ENCODE data around the gene PTGS2.

PTGS2 gene

DNA sequence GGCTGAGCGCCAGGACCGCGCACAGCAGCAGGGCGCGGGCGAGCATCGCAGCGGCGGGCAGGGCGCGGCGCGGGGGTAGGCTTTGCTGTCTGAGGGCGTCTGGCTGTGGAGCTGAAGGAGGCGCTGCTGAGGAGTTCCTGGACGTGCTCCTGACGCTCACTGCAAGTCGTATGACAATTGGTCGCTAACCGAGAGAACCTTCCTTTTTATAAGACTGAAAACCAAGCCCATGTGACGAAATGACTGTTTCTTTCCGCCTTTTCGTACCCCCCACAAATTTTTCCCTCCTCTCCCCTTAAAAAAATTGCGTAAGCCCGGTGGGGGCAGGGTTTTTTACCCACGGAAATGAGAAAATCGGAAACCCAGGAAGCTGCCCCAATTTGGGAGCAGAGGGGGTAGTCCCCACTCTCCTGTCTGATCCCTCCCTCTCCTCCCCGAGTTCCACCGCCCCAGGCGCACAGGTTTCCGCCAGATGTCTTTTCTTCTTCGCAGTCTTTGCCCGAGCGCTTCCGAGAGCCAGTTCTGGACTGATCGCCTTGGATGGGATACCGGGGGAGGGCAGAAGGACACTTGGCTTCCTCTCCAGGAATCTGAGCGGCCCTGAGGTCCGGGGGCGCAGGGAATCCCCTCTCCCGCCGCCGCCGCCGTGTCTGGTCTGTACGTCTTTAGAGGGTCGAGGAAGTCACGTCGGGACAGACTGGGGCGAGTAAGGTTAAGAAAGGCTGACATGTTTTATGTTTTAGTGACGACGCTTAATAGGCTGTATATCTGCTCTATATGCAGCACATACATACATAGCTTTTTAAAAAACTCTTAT is at the start of gene PTGS2:
Gene PTGS2, minus strand, starts transcription at position 179 of the 817 bp plus-strand sequence. Its CDS starts 133 bp downstream, at position 46.
- Histone ChIP-seq H3K27me3 (no peaks in the 10 kb centered on the region), H3K27ac (no peak within 1 kb of the TSS), H3K36me3 (no peaks in the 10 kb centered on the region), H3K9me3 (replicated peaks in 1 of 11) (peaks cover 5 to 15% (median 10%) of the 10 kb centered on the region in 11 experiments; a peak in 18 of 22 replicates), H3K9ac (no peak within 1 kb of the TSS), H3K4me3 (no peak within 1 kb of the TSS), H4K20me1 (no peaks in the 10 kb centered on the region), H3K4me1 (peaks cover 0 to 24% (median 0%) of the 10 kb centered on the region in 10 experiments; a peak in 6 of 20 replicates), H3K4me2 (no peak within 1 kb of the TSS)
- TF ChIP-seq Cebpa-rat (IDR thresholded peaks at IDR 0.05) = no peak

DNA sequence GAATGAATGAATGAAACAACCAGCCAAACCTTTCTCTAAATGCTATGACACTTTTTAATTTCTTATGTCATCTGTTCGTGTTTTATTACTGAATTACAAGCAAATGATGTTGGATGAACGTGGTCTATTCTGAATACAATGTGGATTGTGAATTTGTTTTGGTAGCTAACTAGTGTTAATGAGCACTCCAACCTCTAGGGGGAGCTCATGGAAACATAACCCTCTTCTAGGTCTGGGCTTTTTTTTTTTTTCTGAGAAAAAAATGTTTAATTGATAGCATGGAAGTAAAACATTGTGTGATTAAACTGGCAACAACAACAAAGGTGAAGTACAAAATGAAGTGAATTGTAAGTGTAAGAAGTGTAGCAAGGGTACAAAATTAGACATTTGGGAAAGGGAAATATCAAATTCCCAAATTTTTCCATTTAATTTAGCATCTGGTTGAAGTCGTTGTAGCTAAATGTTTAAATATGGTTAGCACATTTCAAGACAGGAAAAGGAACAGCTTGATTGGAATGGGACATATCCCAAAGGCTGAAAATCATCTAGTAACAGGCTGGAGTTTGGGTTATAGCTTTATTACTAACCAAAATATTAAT is 42.6 kb upstream of the PTGS2 start:
- Histone ChIP-seq H3K9me3 (replicated peaks in 1 of 11) (peaks cover 0 to 7% (median 0%) of the 10 kb centered on the region in 11 experiments; a peak in 3 of 22 replicates), H3K4me3 (no peak overlapping the region), H3K27me3 (no peaks in the 10 kb centered on the region), H4K20me1 (no peaks in the 10 kb centered on the region), H3K4me2 (no peak overlapping the region), H3K4me1 (peaks cover 0 to 5% (median 1%) of the 10 kb centered on the region in 10 experiments; a peak in 9 of 20 replicates), H3K36me3 (no peaks in the 10 kb centered on the region), H3K27ac (no peak overlapping the region), H3K9ac (no peak overlapping the region)
- TF ChIP-seq Cebpa-rat (IDR thresholded peaks at IDR 0.05) = no peak

DNA sequence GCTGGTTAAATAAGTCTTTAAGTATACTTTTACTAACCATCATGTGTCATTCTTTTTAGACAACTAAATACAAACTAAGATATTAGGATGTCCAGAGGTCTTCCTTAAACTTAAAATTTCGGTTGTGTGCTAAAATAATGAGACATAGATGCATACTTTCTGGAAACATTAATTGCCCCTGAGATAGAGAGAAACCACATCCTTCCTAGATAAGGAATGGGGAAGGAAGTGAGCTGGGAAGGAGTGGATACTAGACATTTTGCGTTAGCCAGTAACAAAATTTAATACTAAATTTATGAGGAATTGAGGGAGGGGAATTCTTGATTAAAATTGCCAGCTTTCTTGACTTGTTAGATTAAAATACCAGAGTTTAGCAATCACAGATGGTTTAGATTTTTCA is 37.1 kb upstream of the PTGS2 start:
- Histone ChIP-seq H3K27ac (no peak overlapping the region), H3K4me3 (no peak overlapping the region), H3K36me3 (no peaks in the 10 kb centered on the region), H3K9me3 (replicated peaks in 1 of 11) (no peaks in the 10 kb centered on the region; a peak in 1 of 22 replicates), H4K20me1 (no peaks in the 10 kb centered on the region), H3K4me2 (peak overlapping the region in 9 of 11 experiments; percentile 14 to 59 (median 37); a peak in 12 of 22 replicates), H3K27me3 (no peaks in the 10 kb centered on the region), H3K9ac (no peak overlapping the region), H3K4me1 (peaks cover 0 to 23% (median 10%) of the 10 kb centered on the region in 10 experiments; a peak in 11 of 20 replicates)
- no peak for TF ChIP-seq Cebpa-rat (IDR thresholded peaks at IDR 0.05)

DNA sequence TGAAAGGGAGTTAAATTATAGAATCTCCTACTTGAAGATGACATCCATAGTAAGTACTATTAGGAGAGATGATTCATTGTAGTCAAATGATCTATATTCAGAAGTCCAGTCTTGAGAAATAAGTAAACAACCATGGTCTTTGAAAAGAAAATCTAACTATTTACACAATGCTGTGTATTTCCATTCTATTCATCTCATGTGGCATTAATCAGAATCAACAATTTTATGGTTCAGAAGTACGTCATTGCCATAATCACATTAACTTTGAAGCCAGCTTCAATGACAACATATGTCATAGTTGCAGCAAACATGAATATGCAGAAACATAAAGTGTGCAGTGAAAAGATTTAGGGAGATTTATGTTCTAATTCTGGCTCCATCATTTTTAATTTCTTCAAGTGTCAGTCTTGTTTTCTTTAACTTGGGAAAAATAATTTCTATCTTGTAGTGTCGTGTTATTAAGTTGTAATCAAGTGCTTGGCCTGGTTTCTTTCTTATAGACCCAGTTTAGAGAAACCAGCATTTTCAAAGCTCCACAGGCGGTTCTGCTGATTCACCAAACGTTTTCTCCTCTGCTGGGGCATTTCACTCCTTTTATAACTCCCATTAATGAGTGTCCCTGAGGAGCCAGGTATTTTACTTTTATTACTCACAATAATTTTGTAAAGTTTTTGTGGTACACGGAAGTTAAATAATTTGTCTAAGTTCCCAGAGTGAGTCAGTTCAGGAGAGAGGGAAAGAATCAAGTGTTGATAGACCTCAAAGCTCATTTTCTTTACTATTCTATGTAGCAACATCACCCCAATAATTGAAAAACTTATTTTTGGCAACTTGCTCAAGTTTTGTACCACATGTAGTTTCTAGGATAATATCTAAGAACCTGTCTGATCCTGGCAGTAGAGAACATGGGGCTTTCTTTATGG is 35.9 kb upstream of the PTGS2 start:
- Histone ChIP-seq H3K9ac (no peak overlapping the region), H3K27ac (no peak overlapping the region), H4K20me1 (no peaks in the 10 kb centered on the region), H3K9me3 (replicated peaks in 1 of 11) (no peaks in the 10 kb centered on the region; a peak in 1 of 22 replicates), H3K4me1 (peaks cover 0 to 23% (median 10%) of the 10 kb centered on the region in 10 experiments; a peak in 11 of 20 replicates), H3K4me3 (no peak overlapping the region), H3K36me3 (no peaks in the 10 kb centered on the region), H3K4me2 (peak overlapping the region in 4 of 11 experiments; percentile 30 to 49 (median 43); a peak in 3 of 22 replicates), H3K27me3 (no peaks in the 10 kb centered on the region)
- no peak for TF ChIP-seq Cebpa-rat (IDR thresholded peaks at IDR 0.05)

DNA sequence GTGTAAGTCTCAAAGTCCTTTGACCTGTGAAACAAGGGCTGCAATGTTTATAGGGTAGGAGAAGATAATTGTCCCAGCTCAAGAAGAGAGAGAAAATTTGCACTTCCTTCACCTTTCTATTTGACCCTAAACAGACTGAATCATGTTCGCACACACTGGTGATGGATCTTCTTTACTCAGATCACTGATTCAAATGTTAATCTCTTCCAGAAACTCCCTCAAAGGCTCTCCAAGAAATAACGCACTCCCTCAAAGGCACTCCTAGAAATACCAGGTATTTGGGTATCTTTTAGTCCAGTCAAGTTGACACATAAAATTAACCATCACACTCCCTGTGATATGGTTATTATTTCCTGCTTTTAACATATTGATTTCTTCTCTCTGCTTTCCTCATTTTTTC is 30.5 kb upstream of the PTGS2 start:
- Histone ChIP-seq H3K4me1 (peaks cover 0 to 4% (median 0%) of the 10 kb centered on the region in 10 experiments; a peak in 2 of 20 replicates), H4K20me1 (no peaks in the 10 kb centered on the region), H3K4me2 (no peak overlapping the region)

DNA sequence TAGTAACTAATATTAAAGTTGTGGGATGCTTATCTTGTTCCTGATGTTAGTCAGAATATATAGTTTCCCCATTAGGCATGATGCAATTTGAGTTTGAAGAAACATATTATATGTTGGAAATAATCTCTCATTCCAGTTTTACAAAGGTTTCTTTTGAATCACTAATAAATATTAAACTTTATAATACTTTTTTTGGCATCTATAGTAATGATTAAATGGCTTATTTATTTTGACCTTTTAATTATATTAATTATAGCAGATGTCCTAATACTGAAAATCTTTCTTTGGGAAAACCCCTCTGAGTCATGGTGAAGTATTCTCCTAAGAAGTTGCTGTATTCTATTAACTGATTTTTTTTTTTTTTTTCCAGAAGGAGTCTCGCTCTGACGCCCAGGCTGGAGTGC is 28.5 kb upstream of the PTGS2 start:
- no peak overlapping the region for H3K9ac ChIP-seq
- H3K9me3 ChIP-seq (replicated peaks in 1 of 11) = no peaks in the 10 kb centered on the region
- H3K36me3 ChIP-seq = no peaks in the 10 kb centered on the region
- TF ChIP-seq Cebpa-rat (IDR thresholded peaks at IDR 0.05) = no peak
- no peak overlapping the region for H3K4me3 ChIP-seq
- H3K27ac ChIP-seq = no peak overlapping the region
- 0 out of 22 replicates have a peak overlapping the region, but pooled peaks of 1 of the 11 experiments have one; percentile 27 for H3K4me2 ChIP-seq
- no peaks in the 10 kb centered on the region for H4K20me1 ChIP-seq
- no peaks in the 10 kb centered on the region for H3K27me3 ChIP-seq
- H3K4me1 ChIP-seq = peaks cover 0 to 4% (median 0%) of the 10 kb centered on the region in 10 experiments; a peak in 2 of 20 replicates

More for the DNA sequence above, 30.5 kb upstream of the PTGS2 start:
- H3K27ac ChIP-seq = no peak overlapping the region
- no peak for TF ChIP-seq Cebpa-rat (IDR thresholded peaks at IDR 0.05)
- H3K9ac ChIP-seq = no peak overlapping the region
- H3K9me3 ChIP-seq (replicated peaks in 1 of 11) = no peaks in the 10 kb centered on the region
- H3K4me3 ChIP-seq = no peak overlapping the region
- H3K36me3 ChIP-seq = no peaks in the 10 kb centered on the region
- no peaks in the 10 kb centered on the region for H3K27me3 ChIP-seq

DNA sequence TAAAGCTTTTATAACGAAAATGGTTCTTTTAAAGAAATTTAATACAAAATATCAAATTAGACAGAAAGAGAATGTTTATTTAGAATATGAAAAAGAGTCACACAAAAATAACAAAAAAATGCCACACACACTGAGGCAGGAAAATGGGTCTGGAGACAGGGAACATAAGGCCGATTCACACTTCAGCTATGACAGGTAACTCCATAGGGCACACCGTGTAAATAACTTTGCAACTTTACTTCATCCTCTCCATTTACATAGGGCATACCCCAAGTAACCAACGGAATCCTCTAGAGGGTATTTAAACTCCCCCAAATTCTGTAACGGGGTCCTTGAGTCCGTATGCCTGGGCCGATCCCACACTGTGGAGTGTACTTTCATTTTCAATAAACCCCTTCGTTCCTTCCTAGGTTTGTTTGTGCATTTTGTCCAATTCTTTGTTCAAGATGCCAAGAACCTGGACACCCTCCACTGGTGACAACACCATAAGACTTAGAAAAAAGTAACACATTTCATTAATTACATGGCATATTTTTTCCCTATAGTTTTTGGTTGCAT is 23.1 kb upstream of the PTGS2 start:
- Histone ChIP-seq H3K27me3 (no peaks in the 10 kb centered on the region), H3K4me1 (no peaks in the 10 kb centered on the region), H3K9ac (no peak overlapping the region), H4K20me1 (no peaks in the 10 kb centered on the region), H3K36me3 (no peaks in the 10 kb centered on the region), H3K4me2 (no peak overlapping the region), H3K4me3 (no peak overlapping the region), H3K9me3 (replicated peaks in 1 of 11) (no peaks in the 10 kb centered on the region), H3K27ac (no peak overlapping the region)
- TF ChIP-seq Cebpa-rat (IDR thresholded peaks at IDR 0.05) = no peak

DNA sequence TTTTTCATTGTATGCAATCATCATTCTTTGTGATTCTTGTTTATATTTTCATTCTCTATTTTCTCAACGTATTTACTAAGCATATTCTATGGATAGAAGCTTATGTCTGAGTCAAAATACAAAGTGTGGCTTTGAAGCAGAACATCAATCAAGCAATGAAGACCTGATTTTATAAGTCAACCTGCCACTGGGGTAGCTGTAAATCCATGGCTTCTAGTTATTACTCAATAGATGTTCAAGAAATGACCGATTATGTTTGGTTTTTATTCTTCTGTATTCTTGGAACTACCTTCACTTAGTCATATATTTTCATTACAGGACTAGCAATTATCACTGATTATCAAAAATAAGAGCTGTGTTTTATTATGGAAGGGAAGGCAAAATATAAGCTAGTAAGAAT is 20.5 kb upstream of the PTGS2 start:
- H3K27me3 ChIP-seq = no peaks in the 10 kb centered on the region
- no peaks in the 10 kb centered on the region for H3K4me1 ChIP-seq
- H3K9ac ChIP-seq = no peak overlapping the region
- TF ChIP-seq Cebpa-rat (IDR thresholded peaks at IDR 0.05) = no peak
- H3K4me2 ChIP-seq = no peak overlapping the region
- H3K4me3 ChIP-seq = no peak overlapping the region
- no peaks in the 10 kb centered on the region for H3K36me3 ChIP-seq
- no peak overlapping the region for H3K27ac ChIP-seq
- H4K20me1 ChIP-seq = no peaks in the 10 kb centered on the region
- no peaks in the 10 kb centered on the region for H3K9me3 ChIP-seq (replicated peaks in 1 of 11)
